HepG2 (cell line): Measurements from ENCODE around the gene SLIT3. TPM values are rescaled to one million over a fixed set of nuclear protein-coding genes. Genes with fewer than 3 reads are reported as not detected.

Experiments used
- ATAC-seq: fragments of 200-7000 bp; cut with Tn5 transposase; 3 replicates; pipeline ENCODE4 v1.9.1; 2020; ENCODE audit warnings: mild to moderate bottlenecking, moderate library complexity
- BruUV-seq: library from RNA; stranded (reverse); fragments of 400-500 nt; replicated peaks from 2 replicates; lab custom pipeline; 2021; lab: Mats Ljungman, UMichigan
- CTCF ChIA-PET: fragments of 300-600 bp; formaldehyde crosslinking; extraction: SDS; loops from one replicate; lab custom pipeline; 2021; ENCODE audit warnings: low total read pairs, inconsistent platforms, low intra/inter-chr PET ratio; lab: Yijun Ruan, JAX
- POLR2A ChIA-PET: fragments of 350-600 bp; sonication (Branson Sonifier 250); formaldehyde crosslinking; loops from one replicate; lab custom pipeline; 2020; ENCODE audit warnings: antibody characterized with exemption, inconsistent platforms; lab: Yijun Ruan, JAX
- DNase-seq: peaks from one replicate; pipeline ENCODE4 v3.0.0-alpha.2; 2015; ENCODE audit warnings: low spot score
- FAIRE-seq: peaks from 3 replicates; lab custom pipeline; 2011; peaks lifted over from hg19 to GRCh38; lab: Jason Lieb, UNC
- H2AFZ ChIP-seq: one replicate; pipeline ENCODE4 v1.6.1; 2011; ENCODE audit warnings: low read length, inconsistent platforms
- H3K27ac ChIP-seq: fragments of 300-600 bp; 3 replicates; pipeline ENCODE4 v1.8.0; 2011; ENCODE audit warnings: mixed run types, mild to moderate bottlenecking, mixed read lengths, low read length, inconsistent platforms; ENCODE audit not compliant: insufficient read depth; ENCODE audit errors: extremely low read length
- H3K27me3 ChIP-seq, 2 experiments: fragments of 200-600 bp in 1 of 2; 2 replicates in 1 of 2; 3 replicates in 1 of 2; pipeline versions ENCODE4 v1.6.0 to v1.8.0; 2011; ENCODE audit warnings: low read length in 2 of 2, mild to moderate bottlenecking in 2 of 2, moderate library complexity in 2 of 2, inconsistent platforms in 1 of 2; ENCODE audit not compliant: insufficient read depth in 2 of 2, control insufficient read depth in 1 of 2
- H3K36me3 ChIP-seq, 2 experiments: fragments of 200-600 bp in 1 of 2; replicated peaks in 1 of 2; 2 replicates in 1 of 2; 3 replicates in 1 of 2; pipeline versions ENCODE4 v1.5.1 to v1.8.0; 2011; ENCODE audit warnings: low read length in 2 of 2, inconsistent platforms in 1 of 2; ENCODE audit not compliant: insufficient read depth in 2 of 2, control insufficient read depth in 1 of 2
- H3K4me1 ChIP-seq: 2 replicates; pipeline ENCODE4 v1.5.1; 2012; ENCODE audit warnings: low read length, inconsistent platforms; ENCODE audit not compliant: insufficient read depth
- H3K4me2 ChIP-seq: 2 replicates; pipeline ENCODE4 v1.6.0; 2011; ENCODE audit warnings: low read depth, low read length, inconsistent platforms
- H3K4me3 ChIP-seq, 3 experiments: fragments of 200-600 bp in 1 of 3; sonication (generic), shearing (Covaris generic) in 1 of 3; replicated peaks in 1 of 3; 2 replicates each; pipeline ENCODE4 v1.5.1; 2011 to 2016; ENCODE audit warnings: low read length in 3 of 3, inconsistent platforms in 2 of 3, low read depth in 2 of 3, mild to moderate bottlenecking in 2 of 3, control low read depth in 1 of 3, mixed read lengths in 1 of 3; ENCODE audit not compliant: insufficient read depth in 1 of 3
- H3K79me2 ChIP-seq: one replicate; pipeline ENCODE4 v1.6.1; 2011; ENCODE audit warnings: low read length, inconsistent platforms; ENCODE audit not compliant: insufficient read depth
- H3K9ac ChIP-seq: 2 replicates; pipeline ENCODE4 v1.6.0; 2011; ENCODE audit warnings: mild to moderate bottlenecking, low read depth, low read length, inconsistent platforms; ENCODE audit not compliant: insufficient read depth
- H3K9me3 ChIP-seq: 2 replicates; pipeline ENCODE4 v1.5.1; 2012; ENCODE audit warnings: mild to moderate bottlenecking, low read length
- H4K20me1 ChIP-seq: 2 replicates; pipeline ENCODE4 v1.6.0; 2011; ENCODE audit warnings: inconsistent platforms, mild to moderate bottlenecking, low read length, moderate library complexity; ENCODE audit not compliant: insufficient read depth
- PBX2 ChIP-seq: IDR thresholded peaks from 2 replicates; pipeline ENCODE4 v1.6.1; 2016; ENCODE audit warnings: control low read depth
- PRMT3 ChIP-seq: sonication (generic); formaldehyde crosslinking; IDR thresholded peaks from 2 replicates; pipeline ENCODE4 v1.8.1; 2022; ENCODE audit warnings: low read depth, mild to moderate bottlenecking, moderate library complexity, missing genetic modification reagents, borderline replicate concordance
- ZIK1 ChIP-seq: sonication (generic); formaldehyde crosslinking; IDR thresholded peaks from 2 replicates; pipeline ENCODE4 v1.5.0; 2020; ENCODE audit warnings: mild to moderate bottlenecking, low read depth, missing genetic modification reagents, borderline replicate concordance
- ZNF253 ChIP-seq: sonication (generic); formaldehyde crosslinking; IDR thresholded peaks from 2 replicates; pipeline ENCODE4 v1.8.0; 2022; ENCODE audit warnings: mild to moderate bottlenecking, missing genetic modification reagents, borderline replicate concordance
- ZNF737 ChIP-seq: sonication (generic); formaldehyde crosslinking; IDR thresholded peaks from 2 replicates; pipeline ENCODE4 v1.5.0; 2020; ENCODE audit warnings: missing genetic modification reagents, mild to moderate bottlenecking, borderline replicate concordance
- WGBS: methylation state at CpG from one replicate; pipeline ENCODE4 v1.1.6; 2017; ENCODE audit warnings: low lambda C conversion rate; 5-methylcytosine and 5-hydroxymethylcytosine counted together
- in situ Hi-C: cut with HindIII; loops from 2 replicates; pipeline ENCODE4 v1.10.0; 2017; ENCODE audit warnings: low pct_unique_long_range_greater_than_20kb; ENCODE audit not compliant: extremely low pct_ligation_motif_present
- intact Hi-C: fragments of 100-400 bp; cut with micrococcal nuclease; formaldehyde crosslinking; loops from one replicate; pipeline ENCODE4 v1.10.0; 2022; ENCODE audit not compliant: unreplicated experiment
- polyA plus RNA-seq, 8 experiments: library from polyadenylated mRNA; depleted of rRNA in 3 of 8; stranded (reverse) in 7 of 8; unstranded in 1 of 8; fragments of >200 nt; fragmentation: Illumina TruSeq in 4 of 8; extraction: Trizol in 4 of 8; gene quantifications; 2 replicates each; pipeline versions ENCODE4 v1.2.1 to v1.2.3, GENCODE V29; 2011 to 2016; ENCODE audit warnings: low read depth in 4 of 8, missing spikeins in 1 of 8, mixed read lengths in 1 of 8; ENCODE audit not compliant: insufficient read depth in 1 of 8
- total RNA-seq, 5 experiments: library from RNA; depleted of rRNA; stranded (reverse); fragments of >200 nt; fragmentation: Illumina TruSeq; extraction: Trizol; gene quantifications; 2 replicates each; pipeline ENCODE4 v1.2.3, GENCODE V29; 2016; ENCODE audit warnings: low read depth in 1 of 5
- TF ChIP-seq, protein P1 (sequence below): sonication (generic); formaldehyde crosslinking; conservative IDR thresholded peaks from 2 replicates; pipeline ENCODE4 v1.8.0; 2022; ENCODE audit warnings: missing genetic modification reagents

SLIT3 gene
- total and polyA plus RNA-seq, 2 of the 13 experiments (the other 11 are each of a cell fraction or from before 2014, with no cell fraction given) = not detected

GRCh38 chr5:169006842-169007790, 293.8 kb downstream of the SLIT3 start:
- CTCF ChIA-PET = no interaction called here
- Histone ChIP-seq H3K79me2 (no peaks in the 10 kb centered on the region), H3K36me3 (no peaks in the 10 kb centered on the region), H3K4me3 (no peak overlapping the region), H3K27ac (no peak overlapping the region), H3K4me2 (no peak overlapping the region), H2AFZ (no peak overlapping the region), H3K9me3 (no peaks in the 10 kb centered on the region), H3K9ac (no peak overlapping the region), H3K4me1 (no peaks in the 10 kb centered on the region), H4K20me1 (no peaks in the 10 kb centered on the region), H3K27me3 (peaks cover 2 to 34% of the 10 kb centered on the region in 2 experiments; a peak in 4 of 5 replicates)
- TF ChIP-seq ZNF737 (CRISPR knock-in tag) (no peak), PBX2 (CRISPR knock-in tag) (no peak), ZNF253 (CRISPR knock-in tag) (no peak), ZIK1 (CRISPR knock-in tag) (no peak), PRMT3 (CRISPR knock-in tag) (no peak)
- TF ChIP-seq, protein P1, sequence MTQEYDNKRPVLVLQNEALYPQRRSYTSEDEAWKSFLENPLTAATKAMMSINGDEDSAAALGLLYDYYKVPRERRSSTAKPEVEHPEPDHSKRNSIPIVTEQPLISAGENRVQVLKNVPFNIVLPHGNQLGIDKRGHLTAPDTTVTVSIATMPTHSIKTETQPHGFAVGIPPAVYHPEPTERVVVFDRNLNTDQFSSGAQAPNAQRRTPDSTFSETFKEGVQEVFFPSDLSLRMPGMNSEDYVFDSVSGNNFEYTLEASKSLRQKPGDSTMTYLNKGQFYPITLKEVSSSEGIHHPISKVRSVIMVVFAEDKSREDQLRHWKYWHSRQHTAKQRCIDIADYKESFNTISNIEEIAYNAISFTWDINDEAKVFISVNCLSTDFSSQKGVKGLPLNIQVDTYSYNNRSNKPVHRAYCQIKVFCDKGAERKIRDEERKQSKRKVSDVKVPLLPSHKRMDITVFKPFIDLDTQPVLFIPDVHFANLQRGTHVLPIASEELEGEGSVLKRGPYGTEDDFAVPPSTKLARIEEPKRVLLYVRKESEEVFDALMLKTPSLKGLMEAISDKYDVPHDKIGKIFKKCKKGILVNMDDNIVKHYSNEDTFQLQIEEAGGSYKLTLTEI (CRISPR knock-in tag) = no peak
- DNase-seq (no peak), ATAC-seq (no peak), FAIRE-seq (no peak)
- POLR2A ChIA-PET = no interaction called here
- no TSS peak for BruUV-seq
- in situ Hi-C loops = no loop called here
- under 1% methylated on average over 8 of the region's 8 CpGs for WGBS
- intact Hi-C loops = no loop called here
